ENCODE measurements around the gene KCNK1. TPM values are rescaled to one million over a fixed set of nuclear protein-coding genes. Genes with fewer than 3 reads are reported as not detected.

The KCNK1 gene
- polyA plus RNA-seq, 1 donor from 2014 or later = 1.8 TPM

Small RNA genes within 50 kb of the gene (small RNA-seq; reads per million reads assigned to genes)
- gene MIR4427 = 0 reads per million in 3 experiments
